ENCODE data around the gene C19orf25. TPM values are rescaled to one million over a fixed set of nuclear protein-coding genes. Genes with fewer than 3 reads are reported as not detected.

C19orf25 gene
- total RNA-seq, 1 donor from 2014 or later, result 11.5 TPM

GRCh38 chr19:1449467-1450442, 29.3 kb downstream of the C19orf25 start, which contains the start of gene APC2:
APC2 (plus strand) TSS chr19:1450121; CDS start chr19:1453002, 2,881 bp downstream.
- no peak within 1 kb of the TSS for H3K4me3 ChIP-seq (ENCODE audit: low read length in 3 of 3)
- no peaks in the 10 kb centered on the region for H3K9me3 ChIP-seq (ENCODE audit: control insufficient read depth in 3 of 3, low read length in 3 of 3)
- no peak within 1 kb of the TSS for H3K9ac ChIP-seq (ENCODE audit: low read depth in 1 of 3, low read length in 3 of 3)
- peaks cover 77 to 86% (median 83%) of the 10 kb centered on the region in 3 donors for H3K27me3 ChIP-seq (ENCODE audit: control insufficient read depth in 3 of 3, insufficient read depth in 3 of 3, low read length in 3 of 3)
- H3K27ac ChIP-seq (ENCODE audit: low read depth, low read length), result no peak within 1 kb of the TSS
- H3K4me1 ChIP-seq (ENCODE audit: control insufficient read depth in 3 of 3, insufficient read depth in 3 of 3, low read length in 3 of 3), result peaks cover 0 to 22% (median 19%) of the 10 kb centered on the region in 3 donors
- H3K36me3 ChIP-seq (ENCODE audit: control insufficient read depth in 3 of 3, insufficient read depth in 3 of 3, low read length in 3 of 3), result no peaks in the 10 kb centered on the region

GRCh38 chr19:1447944-1448343, 31.1 kb downstream of the C19orf25 start:
- Histone ChIP-seq H3K36me3 (ENCODE audit: control insufficient read depth in 3 of 3, insufficient read depth in 3 of 3, low read length in 3 of 3) (no peaks in the 10 kb centered on the region), H3K27me3 (ENCODE audit: control insufficient read depth in 3 of 3, insufficient read depth in 3 of 3, low read length in 3 of 3) (peaks cover 62 to 74% (median 71%) of the 10 kb centered on the region in 3 donors), H3K4me3 (ENCODE audit: low read length in 3 of 3) (no peak overlapping the region), H3K4me1 (ENCODE audit: control insufficient read depth in 3 of 3, insufficient read depth in 3 of 3, low read length in 3 of 3) (peaks cover 0 to 15% (median 11%) of the 10 kb centered on the region in 3 donors), H3K9ac (ENCODE audit: low read depth in 1 of 3, low read length in 3 of 3) (no peak overlapping the region), H3K9me3 (ENCODE audit: control insufficient read depth in 3 of 3, low read length in 3 of 3) (no peaks in the 10 kb centered on the region), H3K27ac (ENCODE audit: low read depth, low read length) (no peak overlapping the region)

- H3K9ac ChIP-seq (ENCODE audit: low read depth in 1 of 3, low read length in 3 of 3), result no peak overlapping the region
- peaks cover 58 to 69% (median 67%) of the 10 kb centered on the region in 3 donors for H3K27me3 ChIP-seq (ENCODE audit: control insufficient read depth in 3 of 3, insufficient read depth in 3 of 3, low read length in 3 of 3)
- no peaks in the 10 kb centered on the region for H3K9me3 ChIP-seq (ENCODE audit: control insufficient read depth in 3 of 3, low read length in 3 of 3)
- peaks cover 0 to 11% (median 8%) of the 10 kb centered on the region in 3 donors for H3K4me1 ChIP-seq (ENCODE audit: control insufficient read depth in 3 of 3, insufficient read depth in 3 of 3, low read length in 3 of 3)
- no peak overlapping the region for H3K4me3 ChIP-seq (ENCODE audit: low read length in 3 of 3)
- H3K27ac ChIP-seq (ENCODE audit: low read depth, low read length), result no peak overlapping the region
- H3K36me3 ChIP-seq (ENCODE audit: control insufficient read depth in 3 of 3, insufficient read depth in 3 of 3, low read length in 3 of 3), result peaks cover 0 to 2% (median 0%) of the 10 kb centered on the region in 3 donors
These were observed 31.5 kb downstream of the C19orf25 start for GRCh38 chr19:1447504-1447903.

- H3K9me3 ChIP-seq (ENCODE audit: control insufficient read depth in 3 of 3, low read length in 3 of 3), result no peaks in the 10 kb centered on the region
- H3K4me1 ChIP-seq (ENCODE audit: control insufficient read depth in 3 of 3, insufficient read depth in 3 of 3, low read length in 3 of 3), result peaks cover 0 to 9% (median 7%) of the 10 kb centered on the region in 3 donors
- H3K9ac ChIP-seq (ENCODE audit: low read depth in 1 of 3, low read length in 3 of 3), result no peak overlapping the region
- no peak overlapping the region for H3K27ac ChIP-seq (ENCODE audit: low read depth, low read length)
- peaks cover 52 to 63% (median 61%) of the 10 kb centered on the region in 3 donors for H3K27me3 ChIP-seq (ENCODE audit: control insufficient read depth in 3 of 3, insufficient read depth in 3 of 3, low read length in 3 of 3)
- H3K36me3 ChIP-seq (ENCODE audit: control insufficient read depth in 3 of 3, insufficient read depth in 3 of 3, low read length in 3 of 3), result peaks cover 0 to 9% (median 4%) of the 10 kb centered on the region in 3 donors
- H3K4me3 ChIP-seq (ENCODE audit: low read length in 3 of 3), result no peak overlapping the region
These were observed 32.1 kb downstream of the C19orf25 start for GRCh38 chr19:1446713-1447481.

GRCh38 chr19:1445932-1446712, 32.9 kb downstream of the C19orf25 start:
- Histone ChIP-seq H3K9ac (ENCODE audit: low read depth in 1 of 3, low read length in 3 of 3) (no peak overlapping the region), H3K27ac (ENCODE audit: low read depth, low read length) (no peak overlapping the region), H3K9me3 (ENCODE audit: control insufficient read depth in 3 of 3, low read length in 3 of 3) (no peaks in the 10 kb centered on the region), H3K4me3 (ENCODE audit: low read length in 3 of 3) (no peak overlapping the region), H3K4me1 (ENCODE audit: control insufficient read depth in 3 of 3, insufficient read depth in 3 of 3, low read length in 3 of 3) (peaks cover 0 to 10% (median 7%) of the 10 kb centered on the region in 3 donors), H3K27me3 (ENCODE audit: control insufficient read depth in 3 of 3, insufficient read depth in 3 of 3, low read length in 3 of 3) (peaks cover 45 to 56% (median 53%) of the 10 kb centered on the region in 3 donors), H3K36me3 (ENCODE audit: control insufficient read depth in 3 of 3, insufficient read depth in 3 of 3, low read length in 3 of 3) (peaks cover 6 to 15% (median 7%) of the 10 kb centered on the region in 3 donors)

GRCh38 chr19:1445185-1445931, 33.7 kb downstream of the C19orf25 start:
- Histone ChIP-seq H3K9ac (ENCODE audit: low read depth in 1 of 3, low read length in 3 of 3) (peak overlapping the region in 1 of 3 donors; percentile 33), H3K9me3 (ENCODE audit: control insufficient read depth in 3 of 3, low read length in 3 of 3) (no peaks in the 10 kb centered on the region), H3K27me3 (ENCODE audit: control insufficient read depth in 3 of 3, insufficient read depth in 3 of 3, low read length in 3 of 3) (peaks cover 37 to 48% (median 45%) of the 10 kb centered on the region in 3 donors)

GRCh38 chr19:1441677-1442438, 37.2 kb downstream of the C19orf25 start:
- Histone ChIP-seq H3K36me3 (ENCODE audit: control insufficient read depth in 3 of 3, insufficient read depth in 3 of 3, low read length in 3 of 3) (peaks cover 22 to 31% (median 24%) of the 10 kb centered on the region in 3 donors), H3K27me3 (ENCODE audit: control insufficient read depth in 3 of 3, insufficient read depth in 3 of 3, low read length in 3 of 3) (peaks cover 8 to 18% (median 14%) of the 10 kb centered on the region in 3 donors), H3K9me3 (ENCODE audit: control insufficient read depth in 3 of 3, low read length in 3 of 3) (no peaks in the 10 kb centered on the region), H3K27ac (ENCODE audit: low read depth, low read length) (no peak overlapping the region), H3K4me1 (ENCODE audit: control insufficient read depth in 3 of 3, insufficient read depth in 3 of 3, low read length in 3 of 3) (peaks cover 10 to 40% (median 30%) of the 10 kb centered on the region in 3 donors), H3K9ac (ENCODE audit: low read depth in 1 of 3, low read length in 3 of 3) (no peak overlapping the region), H3K4me3 (ENCODE audit: low read length in 3 of 3) (no peak overlapping the region)

More at GRCh38 chr19:1445185-1445931, 33.7 kb downstream of the C19orf25 start:
- peaks cover 0 to 17% (median 13%) of the 10 kb centered on the region in 3 donors for H3K4me1 ChIP-seq (ENCODE audit: control insufficient read depth in 3 of 3, insufficient read depth in 3 of 3, low read length in 3 of 3)
- peaks cover 14 to 23% (median 15%) of the 10 kb centered on the region in 3 donors for H3K36me3 ChIP-seq (ENCODE audit: control insufficient read depth in 3 of 3, insufficient read depth in 3 of 3, low read length in 3 of 3)
- no peak overlapping the region for H3K27ac ChIP-seq (ENCODE audit: low read depth, low read length)
- H3K4me3 ChIP-seq (ENCODE audit: low read length in 3 of 3), result peak overlapping the region in 2 of 3 donors; percentile 29 to 46

GRCh38 chr19:1441022-1441426, 38.0 kb downstream of the C19orf25 start:
- no peak overlapping the region for H3K9ac ChIP-seq (ENCODE audit: low read depth in 1 of 3, low read length in 3 of 3)
- peaks cover 5 to 10% (median 6%) of the 10 kb centered on the region in 3 donors for H3K27me3 ChIP-seq (ENCODE audit: control insufficient read depth in 3 of 3, insufficient read depth in 3 of 3, low read length in 3 of 3)
- H3K27ac ChIP-seq (ENCODE audit: low read depth, low read length), result no peak overlapping the region
- H3K9me3 ChIP-seq (ENCODE audit: control insufficient read depth in 3 of 3, low read length in 3 of 3), result no peaks in the 10 kb centered on the region
- peaks cover 22 to 31% (median 24%) of the 10 kb centered on the region in 3 donors for H3K36me3 ChIP-seq (ENCODE audit: control insufficient read depth in 3 of 3, insufficient read depth in 3 of 3, low read length in 3 of 3)
- H3K4me1 ChIP-seq (ENCODE audit: control insufficient read depth in 3 of 3, insufficient read depth in 3 of 3, low read length in 3 of 3), result peaks cover 14 to 46% (median 34%) of the 10 kb centered on the region in 3 donors
- no peak overlapping the region for H3K4me3 ChIP-seq (ENCODE audit: low read length in 3 of 3)
